ENCODE measurements around the gene RBP5. TPM values are rescaled to one million over a fixed set of nuclear protein-coding genes. Genes with fewer than 3 reads are reported as not detected.
"Not testable (repeated sequence)": the region's sequence is repeated elsewhere in the genome, so short reads cannot be mapped to it uniquely, and the experiment has no call there.

The RBP5 gene
- total RNA-seq, 1 donor from 2014 or later: not detected

DNA sequence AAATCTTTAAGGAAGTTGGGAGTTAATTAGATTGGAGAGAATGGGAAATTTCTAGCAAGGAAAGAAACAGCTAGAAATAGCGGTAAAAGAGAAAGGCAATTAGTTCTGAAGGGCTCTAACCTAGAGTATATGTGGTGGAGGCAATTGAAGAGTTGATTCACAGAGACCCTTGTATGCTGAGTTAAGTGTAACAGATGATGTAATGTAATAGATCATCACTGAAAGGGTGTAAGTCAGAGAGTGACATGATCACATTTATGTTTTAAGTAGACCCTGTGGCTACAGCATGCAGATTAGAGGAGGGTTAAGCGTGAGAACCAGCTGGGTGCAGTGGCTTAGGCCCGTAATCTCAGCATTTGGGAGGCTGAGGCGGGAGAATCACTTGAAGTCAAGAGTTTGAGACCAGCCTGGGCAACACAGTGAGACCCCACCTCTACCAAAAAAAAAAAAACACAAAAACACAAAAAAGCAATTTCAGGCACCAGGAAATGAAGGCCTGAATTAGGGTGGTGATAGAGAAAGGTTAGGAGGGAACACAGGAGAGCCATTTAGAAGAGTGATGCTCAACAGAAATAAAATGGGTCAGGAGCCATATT lies 3.0 kb downstream of the RBP5 start:
- DNase-seq (ENCODE audit: low spot score in 2 of 2) (no peak), FAIRE-seq (no peak)

GRCh38 chr12:7123806-7124522 lies 4.7 kb downstream of the RBP5 start:
- DNase-seq (ENCODE audit: low spot score in 2 of 2) (no peak), FAIRE-seq (no peak)

DNA sequence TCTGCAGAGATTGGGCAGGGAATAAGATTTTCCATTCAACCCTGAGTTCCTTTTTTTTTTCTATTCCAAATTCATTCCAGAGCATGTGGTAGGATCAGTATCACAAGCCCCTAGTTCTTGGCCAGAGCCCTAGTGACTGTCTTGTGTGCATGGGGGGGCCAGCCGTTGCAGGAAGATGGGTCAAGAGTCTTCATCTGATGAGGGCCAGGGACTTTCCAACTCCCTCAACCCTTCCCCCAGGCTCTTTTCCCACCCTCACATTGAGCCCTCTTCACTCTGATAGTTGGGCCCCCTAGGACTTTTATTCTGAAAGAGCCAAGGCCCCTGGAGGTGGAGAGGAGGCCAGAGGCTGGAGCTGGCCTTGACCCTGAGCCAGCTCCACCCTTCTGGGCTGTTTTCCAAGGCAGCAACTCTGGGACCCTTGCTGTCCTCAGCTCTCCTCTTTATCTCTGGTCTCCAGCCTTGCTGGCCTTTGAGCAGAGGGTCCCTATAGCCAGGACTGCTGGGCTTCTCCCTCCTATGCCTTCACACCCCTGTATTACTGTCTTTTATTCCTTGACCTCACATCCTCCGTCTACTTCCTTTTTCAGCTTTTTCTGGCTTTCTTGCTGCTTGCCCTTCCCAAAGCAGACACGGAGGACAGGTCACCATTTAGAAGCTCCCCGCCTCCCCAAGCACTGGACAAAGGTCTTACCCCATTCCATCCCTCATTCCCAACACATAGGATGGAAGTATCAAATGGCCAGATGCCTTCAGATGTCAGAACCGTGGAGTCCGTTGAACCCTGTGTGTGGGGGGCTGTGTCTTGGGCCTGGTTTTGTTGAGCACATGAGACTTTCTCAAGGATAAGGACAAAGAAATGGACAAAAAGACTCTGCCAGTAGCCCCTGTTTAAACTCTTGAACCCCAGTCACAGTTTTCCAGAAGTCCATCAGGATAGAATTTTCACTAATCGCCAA lies 5.6 kb downstream of the RBP5 start:
- DNase-seq (ENCODE audit: low spot score in 2 of 2): no peak

GRCh38 chr12:7121324-7121723 lies 7.4 kb downstream of the RBP5 start:
- DNase-seq (ENCODE audit: low spot score in 2 of 2): no peak
- FAIRE-seq: no peak

More for the DNA sequence above, 5.6 kb downstream of the RBP5 start:
- FAIRE-seq: no peak

GRCh38 chr12:7120166-7120565 lies 8.5 kb downstream of the RBP5 start:
- no peak for FAIRE-seq

GRCh38 chr12:7118881-7119280 lies 9.8 kb downstream of the RBP5 start:
- FAIRE-seq (no peak), DNase-seq (ENCODE audit: low spot score in 2 of 2) (no peak)

More at GRCh38 chr12:7120166-7120565, 8.5 kb downstream of the RBP5 start:
- DNase-seq (ENCODE audit: low spot score in 2 of 2): no peak

DNA sequence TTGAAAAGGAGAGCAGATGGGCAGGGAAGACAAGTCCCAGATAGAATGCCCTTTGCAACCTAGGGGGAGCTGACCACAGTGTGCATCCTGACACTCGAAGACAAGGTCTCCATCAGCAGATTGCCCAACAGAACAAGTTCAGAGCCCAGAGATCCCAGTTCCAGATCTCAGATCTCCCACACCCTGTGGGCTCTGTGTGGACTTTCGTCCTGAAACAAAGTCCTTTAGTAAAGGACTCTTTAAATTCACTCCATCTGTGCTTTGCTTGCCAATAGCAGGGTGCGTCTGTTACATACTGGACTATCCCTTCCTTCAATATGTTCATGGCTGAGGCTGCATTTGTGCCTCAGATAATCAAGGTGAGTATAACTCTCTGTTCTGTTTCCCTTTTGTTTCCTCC lies 11.0 kb downstream of the RBP5 start:
- FAIRE-seq (no peak), DNase-seq (ENCODE audit: low spot score in 2 of 2) (no peak)

DNA sequence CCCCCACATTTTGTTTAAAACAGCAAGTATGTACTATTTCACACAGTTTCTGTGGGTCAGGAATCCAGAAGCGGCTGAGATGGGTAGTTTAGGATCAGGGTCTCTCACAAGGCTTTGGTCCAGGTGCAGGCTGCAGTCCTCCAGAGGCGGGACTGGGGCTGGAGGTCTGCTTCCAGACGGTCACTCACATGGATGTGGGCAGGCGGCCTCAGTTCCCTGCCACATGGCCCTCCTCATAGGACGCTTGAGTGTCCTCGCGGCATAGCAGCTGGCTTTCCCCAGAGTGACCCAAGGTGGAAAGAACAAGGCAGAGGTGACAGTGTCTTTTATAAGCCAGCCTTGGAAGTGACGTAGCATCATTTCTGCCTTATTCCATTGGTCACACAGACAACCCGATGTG lies 11.8 kb downstream of the RBP5 start:
- DNase-seq (ENCODE audit: low spot score in 2 of 2) (no peak), FAIRE-seq (no peak)

DNA sequence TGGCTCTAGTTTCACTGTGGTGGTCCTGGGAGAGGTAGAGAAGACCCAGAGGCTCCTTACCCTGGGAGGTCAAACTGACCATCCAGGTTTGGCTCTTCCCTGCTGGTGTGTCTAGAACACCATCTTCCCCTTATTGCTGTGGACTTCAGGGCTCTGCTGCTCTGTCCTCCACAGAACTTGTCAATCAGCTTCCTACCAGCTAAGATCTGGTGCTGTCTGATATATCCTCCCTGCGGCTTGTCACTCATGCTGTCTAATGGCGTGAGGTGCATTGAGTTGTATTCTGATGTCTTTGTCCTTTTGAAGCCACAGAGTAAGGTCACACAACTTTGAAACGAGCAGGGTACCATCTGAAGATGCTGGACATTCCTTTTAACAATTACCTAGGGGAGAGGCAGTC lies 12.5 kb downstream of the RBP5 start:
- no peak for FAIRE-seq
- no peak for DNase-seq (ENCODE audit: low spot score in 2 of 2)

DNA sequence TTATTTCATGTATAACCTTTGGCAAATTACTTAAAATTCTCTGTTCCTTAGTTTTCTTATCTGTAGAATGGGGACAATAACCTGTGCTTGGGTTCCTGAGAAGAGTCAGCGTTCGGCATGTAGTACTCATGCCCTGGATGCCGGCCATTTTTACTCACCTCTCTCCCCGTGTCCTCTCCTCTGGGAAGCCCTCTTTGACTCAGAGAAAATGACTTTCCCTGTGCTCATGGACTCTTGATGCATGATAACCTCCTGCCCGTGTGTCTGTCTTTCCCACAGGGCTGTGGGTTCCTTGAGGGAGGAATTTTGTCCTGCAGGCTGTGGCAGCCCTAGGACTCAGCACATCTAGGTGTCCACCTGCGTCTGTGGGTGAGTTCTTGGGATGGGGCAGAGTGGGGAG lies 13.8 kb downstream of the RBP5 start:
- no peak for FAIRE-seq
- DNase-seq (ENCODE audit: low spot score in 2 of 2): no peak

- FAIRE-seq (no peak), DNase-seq (ENCODE audit: low spot score in 2 of 2) (no peak)
Measured at GRCh38 chr12:7114008-7114407, 14.7 kb downstream of the RBP5 start.

GRCh38 chr12:7113389-7113871 lies 15.3 kb downstream of the RBP5 start:
- DNase-seq (ENCODE audit: low spot score in 2 of 2): peak in 1 of 2 donors; percentile 64
- FAIRE-seq: no peak

- FAIRE-seq (no peak), DNase-seq (ENCODE audit: low spot score in 2 of 2) (no peak)
Measured at GRCh38 chr12:7112041-7112440, 16.6 kb downstream of the RBP5 start.

- FAIRE-seq (no peak), DNase-seq (ENCODE audit: low spot score in 2 of 2) (no peak)
Measured at GRCh38 chr12:7110661-7111060, 18.0 kb downstream of the RBP5 start.

DNA sequence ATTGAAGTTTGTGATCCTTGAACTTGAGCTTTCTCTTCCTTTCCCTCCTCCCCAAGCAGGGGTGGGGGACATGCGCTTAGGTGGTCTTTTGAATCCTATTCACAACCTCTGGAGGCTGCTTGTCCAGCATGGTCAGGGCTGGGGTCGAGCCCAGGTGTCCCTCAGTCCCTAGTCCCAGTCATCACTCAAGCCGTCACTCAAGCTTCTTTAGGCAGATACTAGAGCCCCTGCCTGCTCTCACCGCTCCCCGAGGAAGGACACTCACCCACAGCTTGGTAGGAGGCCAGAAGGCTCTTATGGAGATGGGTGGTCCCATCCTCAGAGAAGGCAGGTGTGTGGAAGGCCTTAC lies 19.1 kb downstream of the RBP5 start:
- FAIRE-seq: no peak
- DNase-seq (ENCODE audit: low spot score in 2 of 2): no peak

DNA sequence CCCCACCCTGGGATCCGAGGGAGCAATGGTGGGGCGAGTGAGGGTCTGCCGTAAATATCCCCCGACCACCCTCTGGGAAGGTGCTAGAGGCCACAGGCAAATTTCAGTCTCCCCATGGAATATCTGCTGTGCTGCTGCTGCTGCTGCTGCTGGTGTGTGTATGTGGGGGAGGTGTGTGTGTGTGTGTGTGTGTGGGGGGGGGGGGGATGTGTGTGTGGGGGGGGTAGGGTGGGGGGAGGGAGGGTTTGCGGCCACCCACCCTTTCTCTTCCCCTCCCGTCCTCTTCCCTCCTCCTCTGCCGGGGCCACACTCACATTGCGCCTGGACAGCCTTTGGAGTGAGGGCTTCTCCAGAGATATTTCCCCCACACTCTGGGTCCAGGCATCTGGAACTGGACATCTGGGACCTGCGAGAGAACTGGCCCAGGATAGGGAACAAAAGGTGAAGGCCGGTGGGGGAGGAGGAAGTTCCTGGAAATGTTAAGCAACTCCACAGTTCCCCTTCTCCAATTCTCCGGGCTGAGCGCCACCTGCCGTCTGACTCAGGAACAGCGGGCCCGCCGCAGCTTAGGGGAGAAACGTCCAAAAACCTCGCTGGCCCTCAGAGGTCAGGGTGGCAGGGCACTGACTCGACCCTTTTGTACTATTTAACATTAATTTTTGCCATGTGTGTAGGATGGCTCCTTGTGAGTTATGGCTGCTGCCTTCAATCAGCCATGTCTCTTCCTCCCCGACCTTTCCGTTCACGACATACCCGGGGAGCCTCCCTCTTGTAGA lies 19.7 kb downstream of the RBP5 start, which contains the start of gene C1RL:
Gene C1RL, minus strand, starts transcription at position 419 of the 776 bp plus-strand sequence. Its CDS starts 34 bp downstream, at position 385.
- DNase-seq (ENCODE audit: low spot score in 2 of 2) (peak in 1 of 2 donors; percentile 73), FAIRE-seq (no peak)

GRCh38 chr12:7108003-7108795 lies 20.5 kb downstream of the RBP5 start:
- FAIRE-seq (no peak), DNase-seq (ENCODE audit: low spot score in 2 of 2) (no peak)

GRCh38 chr12:7107636-7108002 lies 21.1 kb downstream of the RBP5 start:
- no peak for DNase-seq (ENCODE audit: low spot score in 2 of 2)
- no peak for FAIRE-seq

- DNase-seq (ENCODE audit: low spot score in 2 of 2): not testable (repeated sequence)
- peak; percentile 82 for FAIRE-seq
Measured at GRCh38 chr12:7107181-7107580, 21.5 kb downstream of the RBP5 start.
